Keratinocyte (primary cell): ENCODE measurements around the gene TMEM53. TPM values are rescaled to one million over a fixed set of nuclear protein-coding genes. Genes with fewer than 3 reads are reported as not detected.

Experiments
- DNase-seq: peaks from one replicate; pipeline ENCODE4 v3.0.0-alpha.2; 2011; ENCODE audit warnings: low read depth, missing footprints, low spot score
- FAIRE-seq: peaks from 2 replicates; lab custom pipeline; 2011; peaks lifted over from hg19 to GRCh38; lab: Jason Lieb, UNC
- H2AFZ ChIP-seq: 2 replicates; pipeline ENCODE4 v1.6.0; 2012; ENCODE audit warnings: low read length, control low read depth, inconsistent platforms; ENCODE audit not compliant: control insufficient read depth
- H3K27ac ChIP-seq: 2 replicates; pipeline ENCODE4 v1.5.1; 2011; ENCODE audit warnings: low read length; ENCODE audit not compliant: control insufficient read depth, insufficient read depth
- H3K27me3 ChIP-seq: 3 replicates; pipeline ENCODE4 v1.6.0; 2011; ENCODE audit warnings: low read length; ENCODE audit not compliant: control insufficient read depth, insufficient read depth; ENCODE audit errors: extremely low read depth
- H3K36me3 ChIP-seq, 2 experiments: 2 replicates in 1 of 2; 3 replicates in 1 of 2; pipeline ENCODE4 v1.5.1; 2011; ENCODE audit warnings: low read length in 2 of 2, mild to moderate bottlenecking in 1 of 2; ENCODE audit not compliant: control insufficient read depth in 2 of 2, insufficient read depth in 2 of 2; ENCODE audit errors: extremely low read depth in 1 of 2
- H3K4me1 ChIP-seq: 3 replicates; pipeline ENCODE4 v1.5.1; 2011; ENCODE audit warnings: low read length; ENCODE audit not compliant: control insufficient read depth, insufficient read depth; ENCODE audit errors: extremely low read depth
- H3K4me2 ChIP-seq: 3 replicates; pipeline ENCODE4 v1.6.0; 2011; ENCODE audit warnings: low read depth, low read length; ENCODE audit not compliant: control insufficient read depth, insufficient read depth; ENCODE audit errors: extremely low read depth
- H3K4me3 ChIP-seq, 3 experiments: fragments of 200-600 bp in 1 of 3; sonication (generic) in 1 of 3; 2 replicates in 2 of 3; 3 replicates in 1 of 3; pipeline ENCODE4 v1.5.1; 2011 to 2016; ENCODE audit warnings: low read length in 3 of 3, mild to moderate bottlenecking in 3 of 3, control low read depth in 2 of 3, inconsistent platforms in 1 of 3, low read depth in 1 of 3, mixed read lengths in 1 of 3, mixed run types in 1 of 3, moderate library complexity in 1 of 3; ENCODE audit not compliant: control insufficient read depth in 2 of 3, insufficient read depth in 2 of 3; ENCODE audit errors: extremely low read depth in 1 of 3
- H3K79me2 ChIP-seq: 2 replicates; pipeline ENCODE4 v1.6.0; 2012; ENCODE audit warnings: low read length; ENCODE audit not compliant: control insufficient read depth, insufficient read depth
- H3K9ac ChIP-seq: 3 replicates; pipeline ENCODE4 v1.6.0; 2011; ENCODE audit warnings: low read length; ENCODE audit not compliant: control insufficient read depth, insufficient read depth; ENCODE audit errors: extremely low read depth
- H3K9me1 ChIP-seq: 3 replicates; pipeline ENCODE4 v1.6.0; 2011; ENCODE audit warnings: low read length; ENCODE audit not compliant: control insufficient read depth, insufficient read depth; ENCODE audit errors: extremely low read depth
- H3K9me3 ChIP-seq: 2 replicates; pipeline ENCODE4 v1.5.1; 2012; ENCODE audit warnings: low read depth, low read length; ENCODE audit not compliant: control insufficient read depth
- H4K20me1 ChIP-seq: 3 replicates; pipeline ENCODE4 v1.6.0; 2011; ENCODE audit warnings: low read length; ENCODE audit not compliant: control insufficient read depth, insufficient read depth; ENCODE audit errors: extremely low read depth
- EZH2 ChIP-seq: IDR thresholded peaks from one replicate; pipeline ENCODE4 v1.6.1; 2012; ENCODE audit warnings: inconsistent platforms, mild to moderate bottlenecking, low read length, moderate library complexity
- dilution Hi-C: fragments of 300-500 bp; cut with MboI; formaldehyde crosslinking; loops from one replicate; pipeline ENCODE4 v1.7.0; 2020; ENCODE audit warnings: low sequenced_read_pairs; ENCODE audit not compliant: extremely low pct_ligation_motif_present
- polyA plus RNA-seq, 5 experiments: library from polyadenylated mRNA; depleted of rRNA in 3 of 5; stranded (reverse) in 3 of 5; stranded (forward) in 1 of 5; unstranded in 1 of 5; fragments of >200 nt; gene quantifications; 1 replicate in 1 of 5; 2 replicates in 3 of 5; 3 replicates in 1 of 5; pipeline versions ENCODE4 v1.2.1 to v1.2.3, GENCODE V29; 2011 to 2012; ENCODE audit warnings: missing spikeins in 2 of 5, low read depth in 1 of 5, low replicate concordance in 1 of 5
- TF ChIP-seq, protein P1 (sequence below), 3 experiments: IDR thresholded peaks in 1 of 3; conservative IDR thresholded peaks in 1 of 3; optimal IDR thresholded peaks in 1 of 3; 2 replicates in 2 of 3; 3 replicates in 1 of 3; pipeline versions ENCODE3 to v1.5.1; 2011; ENCODE audit warnings: low read length in 3 of 3, mild to moderate bottlenecking in 3 of 3, moderate library complexity in 2 of 3, control low read depth in 1 of 3, inconsistent platforms in 1 of 3; ENCODE audit not compliant: insufficient read depth in 2 of 3; ENCODE audit errors: extremely low read depth in 1 of 3

The TMEM53 gene
- polyA plus RNA-seq, 1 donor (not counting 4 experiments of a cell fraction or from before 2014, with no cell fraction given): 5.6 TPM

DNA sequence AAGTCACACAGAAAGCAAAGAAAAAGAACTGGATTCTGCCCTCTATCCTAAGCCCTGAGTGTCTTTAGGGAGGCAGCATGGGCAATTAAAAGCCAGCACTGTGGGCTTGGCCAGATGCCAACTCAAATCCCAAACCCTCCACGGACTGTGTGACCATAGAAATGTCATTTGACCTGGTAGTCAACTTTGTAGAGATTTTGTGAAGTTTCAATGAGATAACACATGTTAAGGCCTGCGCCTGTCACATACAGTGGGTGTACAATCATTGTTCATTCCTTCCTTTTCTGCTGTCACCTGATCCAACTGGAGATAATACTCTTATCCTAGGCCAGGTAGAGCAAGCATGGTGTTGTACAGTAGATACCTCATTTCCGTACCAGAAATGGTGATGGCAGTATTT, 54.2 kb downstream of the TMEM53 start:
- no peak overlapping the region for H3K27ac ChIP-seq

DNA sequence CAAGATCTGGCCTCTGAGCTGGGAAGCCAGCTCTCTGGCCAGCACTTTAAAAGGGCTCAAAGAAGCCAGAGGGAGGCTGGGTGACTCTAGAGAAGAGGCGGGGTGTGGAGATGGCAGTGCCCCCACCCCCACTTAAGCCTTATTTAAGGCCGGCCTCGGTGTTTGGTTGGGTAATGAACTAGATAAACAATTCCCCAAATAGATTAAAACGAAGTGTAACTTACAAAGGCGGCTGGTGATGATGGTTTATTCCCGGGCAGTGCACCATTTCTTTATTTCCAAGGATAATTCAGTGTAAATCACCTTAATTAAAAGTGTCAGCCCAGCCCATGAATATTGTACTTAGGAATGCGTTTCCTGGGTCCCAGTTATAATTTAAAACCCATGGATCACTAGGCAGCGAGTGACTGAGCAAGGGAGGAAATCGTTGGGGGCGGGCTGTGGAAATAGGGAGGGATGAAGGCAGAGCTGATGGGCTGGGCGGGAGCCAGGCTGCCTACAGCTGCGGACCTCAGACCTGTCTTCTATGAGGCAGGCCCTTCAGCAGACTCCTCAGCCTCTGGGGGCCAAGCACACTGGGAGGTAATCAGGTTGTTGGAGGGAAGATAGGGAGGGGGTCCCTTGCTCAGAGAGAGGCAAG, 54.9 kb downstream of the TMEM53 start:
- no peaks in the 10 kb centered on the region for H3K9me3 ChIP-seq
- dilution Hi-C loops: no loop called here
- no peak overlapping the region for H3K27ac ChIP-seq
- H3K9ac ChIP-seq: no peak overlapping the region
- TF ChIP-seq, protein P1, sequence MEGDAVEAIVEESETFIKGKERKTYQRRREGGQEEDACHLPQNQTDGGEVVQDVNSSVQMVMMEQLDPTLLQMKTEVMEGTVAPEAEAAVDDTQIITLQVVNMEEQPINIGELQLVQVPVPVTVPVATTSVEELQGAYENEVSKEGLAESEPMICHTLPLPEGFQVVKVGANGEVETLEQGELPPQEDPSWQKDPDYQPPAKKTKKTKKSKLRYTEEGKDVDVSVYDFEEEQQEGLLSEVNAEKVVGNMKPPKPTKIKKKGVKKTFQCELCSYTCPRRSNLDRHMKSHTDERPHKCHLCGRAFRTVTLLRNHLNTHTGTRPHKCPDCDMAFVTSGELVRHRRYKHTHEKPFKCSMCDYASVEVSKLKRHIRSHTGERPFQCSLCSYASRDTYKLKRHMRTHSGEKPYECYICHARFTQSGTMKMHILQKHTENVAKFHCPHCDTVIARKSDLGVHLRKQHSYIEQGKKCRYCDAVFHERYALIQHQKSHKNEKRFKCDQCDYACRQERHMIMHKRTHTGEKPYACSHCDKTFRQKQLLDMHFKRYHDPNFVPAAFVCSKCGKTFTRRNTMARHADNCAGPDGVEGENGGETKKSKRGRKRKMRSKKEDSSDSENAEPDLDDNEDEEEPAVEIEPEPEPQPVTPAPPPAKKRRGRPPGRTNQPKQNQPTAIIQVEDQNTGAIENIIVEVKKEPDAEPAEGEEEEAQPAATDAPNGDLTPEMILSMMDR (optimal IDR thresholded peaks at IDR 0.05 in 1 of 3, IDR thresholded peaks at IDR 0.05 in 1 of 3, conservative IDR thresholded peaks at IDR 0.05 in 1 of 3; ENCODE audit: extremely low read depth in 1 of 3, insufficient read depth in 2 of 3, low read length in 3 of 3): no peak
- TF ChIP-seq EZH2: no peak
- peaks cover 15% of the 10 kb centered on the region for H3K4me1 ChIP-seq
- no peaks in the 10 kb centered on the region for H3K9me1 ChIP-seq
- H3K36me3 ChIP-seq: no peaks in the 10 kb centered on the region
- H3K27me3 ChIP-seq: no peaks in the 10 kb centered on the region
- H3K4me3 ChIP-seq: no peak overlapping the region
- no peak for FAIRE-seq
- no peaks in the 10 kb centered on the region for H3K79me2 ChIP-seq
- H4K20me1 ChIP-seq: no peaks in the 10 kb centered on the region
- H2AFZ ChIP-seq: no peak overlapping the region
- no peak overlapping the region for H3K4me2 ChIP-seq
- no peak for DNase-seq

More for the DNA sequence above, 54.2 kb downstream of the TMEM53 start:
- dilution Hi-C loops: no loop called here
- no peaks in the 10 kb centered on the region for H4K20me1 ChIP-seq
- no peaks in the 10 kb centered on the region for H3K27me3 ChIP-seq
- FAIRE-seq (no peak), DNase-seq (no peak)
- H2AFZ ChIP-seq: no peak overlapping the region
- TF ChIP-seq, protein P1 (optimal IDR thresholded peaks at IDR 0.05 in 1 of 3, IDR thresholded peaks at IDR 0.05 in 1 of 3, conservative IDR thresholded peaks at IDR 0.05 in 1 of 3; ENCODE audit: extremely low read depth in 1 of 3, insufficient read depth in 2 of 3, low read length in 3 of 3): no peak
- TF ChIP-seq EZH2: no peak
- no peak overlapping the region for H3K9ac ChIP-seq
- no peaks in the 10 kb centered on the region for H3K36me3 ChIP-seq
- no peak overlapping the region for H3K4me3 ChIP-seq
- H3K4me2 ChIP-seq: no peak overlapping the region
- no peaks in the 10 kb centered on the region for H3K79me2 ChIP-seq
- peaks cover 15% of the 10 kb centered on the region for H3K4me1 ChIP-seq
- no peaks in the 10 kb centered on the region for H3K9me1 ChIP-seq
- H3K9me3 ChIP-seq: no peaks in the 10 kb centered on the region
